Spleen (tissue), 7 donors: Measurements from ENCODE around the gene RYR2.

Source experiments
- POLR2A ChIP-seq, 3 donors: fragments of 450-650 bp; IDR thresholded peaks; one replicate each; pipeline ENCODE4 v1.5.1; 2017; ENCODE audit warnings: antibody characterized with exemption in 3 of 3, mild to moderate bottlenecking in 1 of 3
- TF ChIP-seq, protein P1 (sequence below), 11 experiments: fragments of 200-600 bp in 7 of 11; fragments of 450-650 bp in 4 of 11; sonication (generic) in 4 of 11; IDR thresholded peaks in 8 of 11; conservative IDR thresholded peaks in 3 of 11; 1 replicate in 7 of 11; 2 replicates in 4 of 11; pipeline versions ENCODE4 v1.4.0 to v1.8.0; 2016 to 2021; ENCODE audit warnings: antibody characterized with exemption in 11 of 11, inconsistent platforms in 4 of 11, mild to moderate bottlenecking in 1 of 11
- donor health status: DM: no; HTN: no; CAD: no; lungs with moderate emphysema.
- donor health status: DM: no; HTN: no; CAD: no.
- donor health status: DM: no; HTN: no; CAD: no.

- TF ChIP-seq, protein P1, sequence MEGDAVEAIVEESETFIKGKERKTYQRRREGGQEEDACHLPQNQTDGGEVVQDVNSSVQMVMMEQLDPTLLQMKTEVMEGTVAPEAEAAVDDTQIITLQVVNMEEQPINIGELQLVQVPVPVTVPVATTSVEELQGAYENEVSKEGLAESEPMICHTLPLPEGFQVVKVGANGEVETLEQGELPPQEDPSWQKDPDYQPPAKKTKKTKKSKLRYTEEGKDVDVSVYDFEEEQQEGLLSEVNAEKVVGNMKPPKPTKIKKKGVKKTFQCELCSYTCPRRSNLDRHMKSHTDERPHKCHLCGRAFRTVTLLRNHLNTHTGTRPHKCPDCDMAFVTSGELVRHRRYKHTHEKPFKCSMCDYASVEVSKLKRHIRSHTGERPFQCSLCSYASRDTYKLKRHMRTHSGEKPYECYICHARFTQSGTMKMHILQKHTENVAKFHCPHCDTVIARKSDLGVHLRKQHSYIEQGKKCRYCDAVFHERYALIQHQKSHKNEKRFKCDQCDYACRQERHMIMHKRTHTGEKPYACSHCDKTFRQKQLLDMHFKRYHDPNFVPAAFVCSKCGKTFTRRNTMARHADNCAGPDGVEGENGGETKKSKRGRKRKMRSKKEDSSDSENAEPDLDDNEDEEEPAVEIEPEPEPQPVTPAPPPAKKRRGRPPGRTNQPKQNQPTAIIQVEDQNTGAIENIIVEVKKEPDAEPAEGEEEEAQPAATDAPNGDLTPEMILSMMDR (IDR thresholded peaks at IDR 0.05 in 8 of 11, conservative IDR thresholded peaks at IDR 0.05 in 3 of 11), result no peak
- no peak for TF ChIP-seq POLR2A (IDR thresholded peaks at IDR 0.05)
Measured at GRCh38 chr1:237138551-237138950, 96.6 kb downstream of the RYR2 start.
